K562 (cell line): ENCODE results near the gene LONRF2.

Experiments used
- ARNT ChIP-seq, 2 experiments: fragments of 450-650 bp; IDR thresholded peaks; 2 replicates each; pipeline ENCODE4 v1.6.1; 2016; ENCODE audit warnings: mild to moderate bottlenecking in 1 of 2
- MCM3 ChIP-seq: fragments of 450-650 bp; IDR thresholded peaks from 2 replicates; pipeline ENCODE4 v1.6.1; 2016
- NFRKB ChIP-seq: fragments of 450-650 bp; IDR thresholded peaks from 2 replicates; pipeline ENCODE4 v1.6.1; 2016; ENCODE audit warnings: low read depth
- RAD21 ChIP-seq, 2 experiments: fragments of 250-450 bp in 1 of 2; fragments of 450-650 bp in 1 of 2; sonication (Bioruptor Pico) in 1 of 2; formaldehyde crosslinking in 1 of 2; IDR thresholded peaks in 1 of 2; conservative IDR thresholded peaks in 1 of 2; 2 replicates each; pipeline versions ENCODE4 v1.4.0 to v1.8.0; 2020 to 2022; ENCODE audit warnings: mild to moderate bottlenecking in 2 of 2, moderate library complexity in 1 of 2
- TAF15 ChIP-seq: fragments of 200-400 bp; formaldehyde crosslinking; IDR thresholded peaks from 2 replicates; pipeline ENCODE4 v1.6.1; 2017; ENCODE audit warnings: mild to moderate bottlenecking, low read depth, low read length, moderate library complexity
- ZNF398 ChIP-seq: fragments of 250-450 bp; sonication (Bioruptor Pico); IDR thresholded peaks from 2 replicates; pipeline ENCODE4 v1.8.0; 2021; ENCODE audit warnings: moderate library complexity, mild to moderate bottlenecking, inconsistent platforms
- TF ChIP-seq, protein P1 (sequence below), 3 experiments: IDR thresholded peaks in 2 of 3; conservative IDR thresholded peaks in 1 of 3; 2 replicates each; pipeline ENCODE4 v1.5.1; 2011 to 2012; ENCODE audit warnings: low read length in 3 of 3, mild to moderate bottlenecking in 3 of 3, control low read depth in 2 of 3, improper control_type of control experiment in 1 of 3, inconsistent platforms in 1 of 3, low read depth in 1 of 3, mixed read lengths in 1 of 3, moderate library complexity in 1 of 3; ENCODE audit not compliant: insufficient read depth in 2 of 3

GRCh38 chr2:100253786-100254185, 68.5 kb downstream of the LONRF2 start:
- TF ChIP-seq RAD21 (CRISPR knock-in tag; conservative IDR thresholded peaks at IDR 0.05 in 1 of 2, IDR thresholded peaks at IDR 0.05 in 1 of 2): no peak
- TF ChIP-seq NFRKB: no peak
- TF ChIP-seq ARNT (IDR thresholded peaks at IDR 0.05): no peak
- TF ChIP-seq, protein P1, sequence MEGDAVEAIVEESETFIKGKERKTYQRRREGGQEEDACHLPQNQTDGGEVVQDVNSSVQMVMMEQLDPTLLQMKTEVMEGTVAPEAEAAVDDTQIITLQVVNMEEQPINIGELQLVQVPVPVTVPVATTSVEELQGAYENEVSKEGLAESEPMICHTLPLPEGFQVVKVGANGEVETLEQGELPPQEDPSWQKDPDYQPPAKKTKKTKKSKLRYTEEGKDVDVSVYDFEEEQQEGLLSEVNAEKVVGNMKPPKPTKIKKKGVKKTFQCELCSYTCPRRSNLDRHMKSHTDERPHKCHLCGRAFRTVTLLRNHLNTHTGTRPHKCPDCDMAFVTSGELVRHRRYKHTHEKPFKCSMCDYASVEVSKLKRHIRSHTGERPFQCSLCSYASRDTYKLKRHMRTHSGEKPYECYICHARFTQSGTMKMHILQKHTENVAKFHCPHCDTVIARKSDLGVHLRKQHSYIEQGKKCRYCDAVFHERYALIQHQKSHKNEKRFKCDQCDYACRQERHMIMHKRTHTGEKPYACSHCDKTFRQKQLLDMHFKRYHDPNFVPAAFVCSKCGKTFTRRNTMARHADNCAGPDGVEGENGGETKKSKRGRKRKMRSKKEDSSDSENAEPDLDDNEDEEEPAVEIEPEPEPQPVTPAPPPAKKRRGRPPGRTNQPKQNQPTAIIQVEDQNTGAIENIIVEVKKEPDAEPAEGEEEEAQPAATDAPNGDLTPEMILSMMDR (IDR thresholded peaks at IDR 0.05 in 2 of 3, conservative IDR thresholded peaks at IDR 0.05 in 1 of 3; ENCODE audit: insufficient read depth in 2 of 3, low read depth in 1 of 3, low read length in 3 of 3): no peak
- TF ChIP-seq ZNF398 (CRISPR knock-in tag): no peak
- no peak for TF ChIP-seq TAF15
- TF ChIP-seq MCM3: no peak
